D721Med (cell line): ENCODE data around the gene PSMD3.

Experiments
- DNase-seq: peaks from one replicate; pipeline ENCODE4 v3.0.0; 2011; ENCODE audit warnings: low spot score; ENCODE audit not compliant: insufficient read length
- FAIRE-seq: peaks from 2 replicates; lab custom pipeline; 2011; peaks lifted over from hg19 to GRCh38; lab: Jason Lieb, UNC
- CTCF ChIP-seq: IDR thresholded peaks from 2 replicates; pipeline ENCODE4 v1.5.1; 2012; ENCODE audit warnings: mild to moderate bottlenecking, control low read depth; ENCODE audit not compliant: insufficient read depth; ENCODE audit errors: missing control alignments

The PSMD3 gene

DNA sequence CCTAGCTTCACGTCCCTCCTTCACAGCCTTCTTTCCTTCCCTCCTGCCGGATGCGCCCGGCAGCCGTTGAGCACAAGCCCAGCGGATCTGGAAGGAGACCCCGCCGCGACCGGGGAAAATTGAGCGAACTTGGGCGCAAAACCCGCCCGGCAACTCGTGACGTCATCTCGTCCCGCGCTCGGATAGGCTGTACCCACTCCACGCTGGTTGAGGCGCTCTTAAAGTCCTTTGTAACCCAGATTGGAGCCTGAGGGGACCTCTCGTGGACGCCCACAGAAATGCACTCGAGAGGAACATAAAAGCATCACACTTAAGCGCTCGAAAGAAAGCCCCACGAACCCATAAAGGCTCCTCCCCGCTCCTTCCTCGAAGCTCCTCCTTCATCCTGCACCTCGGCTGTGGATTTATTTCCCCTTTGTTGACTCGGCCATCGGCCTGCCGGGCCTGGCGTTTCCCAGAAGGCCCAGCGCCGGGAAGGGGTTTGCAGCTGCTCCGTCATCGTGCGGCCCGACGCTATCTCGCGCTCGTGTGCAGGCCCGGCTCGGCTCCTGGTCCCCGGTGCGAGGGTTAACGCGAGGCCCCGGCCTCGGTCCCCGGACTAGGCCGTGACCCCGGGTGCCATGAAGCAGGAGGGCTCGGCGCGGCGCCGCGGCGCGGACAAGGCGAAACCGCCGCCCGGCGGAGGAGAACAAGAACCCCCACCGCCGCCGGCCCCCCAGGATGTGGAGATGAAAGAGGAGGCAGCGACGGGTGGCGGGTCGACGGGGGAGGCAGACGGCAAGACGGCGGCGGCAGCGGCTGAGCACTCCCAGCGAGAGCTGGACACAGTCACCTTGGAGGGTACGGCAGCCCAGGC, at the start of gene PSMD3:
Gene PSMD3, plus strand, starts transcription at position 457 of the 856 bp plus-strand sequence. Its CDS starts 164 bp downstream, at position 621.
- FAIRE-seq (no peak), DNase-seq (peak; percentile 73)
- peak; percentile 91 for TF ChIP-seq CTCF

GRCh38 chr17:39933912-39934311, 46.7 kb upstream of the PSMD3 start:
- TF ChIP-seq CTCF: no peak
- no peak for DNase-seq
- no peak for FAIRE-seq

DNA sequence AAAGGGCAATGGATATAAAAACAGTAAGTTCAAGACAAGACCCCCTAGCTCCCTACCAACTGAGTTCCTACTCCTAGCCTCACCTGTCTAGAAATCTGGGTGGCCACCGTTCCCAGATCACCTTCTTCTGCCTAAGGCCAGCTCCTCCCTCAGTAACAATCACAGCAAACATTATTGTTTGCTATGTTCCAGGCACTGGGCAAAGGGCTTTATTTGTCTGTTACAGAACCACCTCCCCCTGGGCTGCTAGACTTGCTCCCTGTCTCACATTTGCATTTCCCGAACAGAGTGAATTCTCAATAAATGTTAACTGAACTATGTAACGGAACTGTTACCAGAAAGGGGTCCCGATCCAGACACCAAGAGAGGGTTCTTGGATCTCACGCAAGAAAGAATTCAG, 46.3 kb upstream of the PSMD3 start:
- no peak for DNase-seq
- FAIRE-seq: no peak
- no peak for TF ChIP-seq CTCF

DNA sequence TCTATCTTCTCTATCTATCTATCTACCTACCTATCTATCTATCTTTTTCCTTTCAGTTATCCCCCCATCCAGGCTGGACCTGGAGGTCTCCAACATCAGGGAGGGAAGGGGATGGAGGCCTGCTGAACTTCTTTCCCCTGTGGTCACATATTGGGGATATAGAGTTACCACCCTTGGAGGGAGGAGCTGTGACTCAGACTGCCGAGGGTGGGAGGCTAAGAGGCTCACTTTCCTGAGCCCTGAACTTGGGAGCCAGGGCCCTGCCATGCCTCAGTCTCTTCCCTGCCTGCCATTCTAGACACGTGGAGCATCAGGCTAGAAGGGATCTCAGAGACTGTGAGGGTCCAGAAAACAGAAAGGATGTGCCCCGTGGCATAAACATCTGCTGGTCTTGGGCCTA, 44.7 kb upstream of the PSMD3 start:
- TF ChIP-seq CTCF: no peak
- FAIRE-seq: no peak
- no peak for DNase-seq

DNA sequence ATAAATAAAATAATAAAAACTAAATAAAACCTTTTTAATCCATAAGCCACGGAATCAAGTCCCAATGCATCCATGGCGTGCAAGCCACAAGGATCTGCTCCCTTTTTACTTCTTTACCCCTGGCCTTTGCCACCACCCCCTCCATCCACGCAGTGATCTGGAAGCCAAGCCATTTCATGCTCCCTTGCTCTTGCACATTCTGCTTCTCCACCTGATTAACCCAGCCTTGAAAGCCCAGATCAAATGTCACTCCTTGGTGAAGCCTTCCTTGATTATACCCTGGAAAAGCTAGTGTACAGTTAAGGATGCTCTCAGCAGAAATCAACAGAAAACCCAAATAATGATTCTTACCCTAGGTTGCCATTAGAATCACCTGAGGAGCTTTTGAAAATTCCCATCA, 43.2 kb upstream of the PSMD3 start:
- TF ChIP-seq CTCF: no peak
- no peak for FAIRE-seq
- no peak for DNase-seq

GRCh38 chr17:39938140-39938869, 42.3 kb upstream of the PSMD3 start:
- TF ChIP-seq CTCF: no peak
- DNase-seq (no peak), FAIRE-seq (no peak)
